WTC11 (cell line): Measurements from ENCODE around the gene COL4A2. TPM values are rescaled to one million over a fixed set of nuclear protein-coding genes. Genes with fewer than 3 reads are reported as not detected.

Source experiments
- ATAC-seq: fragments of 200-7000 bp; cut with Tn5 transposase; 2 replicates; pipeline ENCODE4 v1.10.0; 2021; ENCODE audit warnings: mild to moderate bottlenecking, moderate library complexity
- CTCF ChIA-PET: fragments of 300-600 bp; sonication (Branson Sonifier 250); formaldehyde crosslinking; loops from one replicate; lab custom pipeline; 2021; ENCODE audit warnings: antibody characterized with exemption; lab: Charles Lee
- POLR2A ChIA-PET: fragments of 350-600 bp; sonication (Branson Sonifier 250); formaldehyde crosslinking; loops from one replicate; lab custom pipeline; 2021; ENCODE audit warnings: antibody characterized with exemption; lab: Charles Lee
- DNase-seq: peaks from one replicate; pipeline ENCODE4 v3.0.0; 2021; ENCODE audit warnings: low spot score
- H3K27ac Mint-ChIP-seq: 2 replicates; pipeline ENCODE4 v1.8.0; 2021; ENCODE audit warnings: mixed read lengths
- H3K27me3 Mint-ChIP-seq: 2 replicates; pipeline ENCODE4 v1.8.0; 2021; ENCODE audit warnings: low read depth, mild to moderate bottlenecking, moderate library complexity, mixed read lengths
- H3K36me3 Mint-ChIP-seq: 2 replicates; pipeline ENCODE4 v1.8.0; 2021; ENCODE audit warnings: mixed read lengths
- H3K4me1 Mint-ChIP-seq: 2 replicates; pipeline ENCODE4 v1.8.0; 2022; ENCODE audit warnings: mixed read lengths
- H3K4me3 Mint-ChIP-seq: 2 replicates; pipeline ENCODE4 v1.8.0; 2021; ENCODE audit warnings: mild to moderate bottlenecking, moderate library complexity, mixed read lengths
- H3K9me3 Mint-ChIP-seq: 2 replicates; pipeline ENCODE4 v1.8.0; 2021; ENCODE audit warnings: mixed read lengths
- ATF6 ChIP-seq: sonication (generic); formaldehyde crosslinking; IDR thresholded peaks from 2 replicates; pipeline ENCODE4 v1.8.1; 2023; ENCODE audit warnings: mild to moderate bottlenecking, missing genetic modification reagents
- FOXJ3 ChIP-seq: sonication (generic); formaldehyde crosslinking; IDR thresholded peaks from 2 replicates; pipeline ENCODE4 v1.9.0; 2021; ENCODE audit warnings: missing genetic modification reagents, mild to moderate bottlenecking, borderline replicate concordance
- GABPB1 ChIP-seq: sonication (generic); formaldehyde crosslinking; IDR thresholded peaks from 2 replicates; pipeline ENCODE4 v1.8.1; 2023; ENCODE audit warnings: mild to moderate bottlenecking, missing genetic modification reagents
- GRHL2 ChIP-seq: fragments of 250-450 bp; sonication (Bioruptor Pico); IDR thresholded peaks from 2 replicates; pipeline ENCODE4 v1.8.0; 2022; ENCODE audit warnings: mild to moderate bottlenecking, moderate library complexity; ENCODE audit not compliant: insufficient replicate concordance, severe bottlenecking
- GTF2I ChIP-seq: fragments of 250-450 bp; sonication (Bioruptor Pico); conservative IDR thresholded peaks from 2 replicates; pipeline ENCODE4 v1.4.0; 2021; ENCODE audit warnings: mild to moderate bottlenecking
- JAZF1 ChIP-seq: fragments of 250-450 bp; sonication (Bioruptor Pico); IDR thresholded peaks from 2 replicates; pipeline ENCODE4 v1.9.0; 2021; ENCODE audit warnings: moderate library complexity, mild to moderate bottlenecking, inconsistent platforms
- KAT7 ChIP-seq: sonication (generic); formaldehyde crosslinking; IDR thresholded peaks from 2 replicates; pipeline ENCODE4 v1.8.1; 2023; ENCODE audit warnings: missing genetic modification reagents, mild to moderate bottlenecking, borderline replicate concordance
- NFATC4 ChIP-seq: fragments of 250-450 bp; sonication (Bioruptor Pico); IDR thresholded peaks from 2 replicates; pipeline ENCODE4 v1.9.0; 2021; ENCODE audit warnings: mild to moderate bottlenecking
- NFE2L1 ChIP-seq: sonication (generic); formaldehyde crosslinking; IDR thresholded peaks from 2 replicates; pipeline ENCODE4 v1.8.1; 2023; ENCODE audit warnings: missing genetic modification reagents
- NR2C2 ChIP-seq: sonication (generic); formaldehyde crosslinking; IDR thresholded peaks from 2 replicates; pipeline ENCODE4 v1.8.0; 2022; ENCODE audit warnings: mild to moderate bottlenecking, missing genetic modification reagents
- OVOL2 ChIP-seq: fragments of 250-450 bp; sonication (Bioruptor Pico); IDR thresholded peaks from 2 replicates; pipeline ENCODE4 v1.9.0; 2021; ENCODE audit warnings: mild to moderate bottlenecking, borderline replicate concordance
- RELA ChIP-seq: sonication (generic); formaldehyde crosslinking; IDR thresholded peaks from 2 replicates; pipeline ENCODE4 v1.8.1; 2022; ENCODE audit warnings: missing genetic modification reagents, mild to moderate bottlenecking, borderline replicate concordance
- SMAD3 ChIP-seq: sonication (generic); formaldehyde crosslinking; IDR thresholded peaks from 2 replicates; pipeline ENCODE4 v1.8.0; 2022; ENCODE audit warnings: missing genetic modification reagents, mild to moderate bottlenecking, borderline replicate concordance
- ZNF121 ChIP-seq: sonication (generic); formaldehyde crosslinking; IDR thresholded peaks from 2 replicates; pipeline ENCODE4 v1.8.0; 2023; ENCODE audit warnings: missing genetic modification reagents
- ZNF138 ChIP-seq: sonication (generic); formaldehyde crosslinking; conservative IDR thresholded peaks from 2 replicates; pipeline ENCODE4 v1.8.1; 2022; ENCODE audit warnings: mild to moderate bottlenecking, moderate library complexity, missing genetic modification reagents
- ZNF396 ChIP-seq: fragments of 250-450 bp; sonication (Bioruptor Pico); IDR thresholded peaks from 2 replicates; pipeline ENCODE4 v1.8.0; 2021; ENCODE audit warnings: mild to moderate bottlenecking, moderate library complexity, borderline replicate concordance
- total RNA-seq: library from RNA; stranded (reverse); gene quantifications from 3 replicates; pipeline ENCODE4 v1.2.3, GENCODE V29; 2021
- TF ChIP-seq, protein P1 (sequence below): fragments of 250-450 bp; sonication (Bioruptor Pico); IDR thresholded peaks from 2 replicates; pipeline ENCODE4 v2.1.2; 2022; ENCODE audit warnings: mild to moderate bottlenecking, moderate library complexity
- TF ChIP-seq, protein P2 (sequence below): sonication (generic); formaldehyde crosslinking; IDR thresholded peaks from 2 replicates; pipeline ENCODE4 v1.8.0; 2022; ENCODE audit warnings: mild to moderate bottlenecking, missing genetic modification reagents
- TF ChIP-seq, protein P3 (sequence below): sonication (generic); formaldehyde crosslinking; IDR thresholded peaks from 2 replicates; pipeline ENCODE4 v1.8.1; 2023; ENCODE audit warnings: mild to moderate bottlenecking, missing genetic modification reagents
- TF ChIP-seq, protein P4 (sequence below): sonication (generic); formaldehyde crosslinking; IDR thresholded peaks from 2 replicates; pipeline ENCODE4 v1.8.0; 2022; ENCODE audit warnings: missing genetic modification reagents

Gene COL4A2
- total RNA-seq, 1 experiment from 2014 or later = 109 TPM

- Mint-ChIP-seq H3K36me3 (peaks cover 10% of the 10 kb centered on the region), H3K9me3 (peaks cover 14% of the 10 kb centered on the region), H3K27me3 (no peaks in the 10 kb centered on the region), H3K27ac (no peak overlapping the region), H3K4me3 (no peak overlapping the region), H3K4me1 (peaks cover 42% of the 10 kb centered on the region)
- DNase-seq = no peak
- no peak for TF ChIP-seq GRHL2 (CRISPR knock-in tag)
- TF ChIP-seq JAZF1 (CRISPR knock-in tag) = no peak
- no peak for TF ChIP-seq ZNF121 (CRISPR knock-in tag)
- no peak for TF ChIP-seq ATF6 (CRISPR knock-in tag)
- no peak for TF ChIP-seq NFATC4 (CRISPR knock-in tag)
- TF ChIP-seq OVOL2 (CRISPR knock-in tag) = no peak
- TF ChIP-seq GTF2I (CRISPR knock-in tag) = no peak
- TF ChIP-seq, protein P1, sequence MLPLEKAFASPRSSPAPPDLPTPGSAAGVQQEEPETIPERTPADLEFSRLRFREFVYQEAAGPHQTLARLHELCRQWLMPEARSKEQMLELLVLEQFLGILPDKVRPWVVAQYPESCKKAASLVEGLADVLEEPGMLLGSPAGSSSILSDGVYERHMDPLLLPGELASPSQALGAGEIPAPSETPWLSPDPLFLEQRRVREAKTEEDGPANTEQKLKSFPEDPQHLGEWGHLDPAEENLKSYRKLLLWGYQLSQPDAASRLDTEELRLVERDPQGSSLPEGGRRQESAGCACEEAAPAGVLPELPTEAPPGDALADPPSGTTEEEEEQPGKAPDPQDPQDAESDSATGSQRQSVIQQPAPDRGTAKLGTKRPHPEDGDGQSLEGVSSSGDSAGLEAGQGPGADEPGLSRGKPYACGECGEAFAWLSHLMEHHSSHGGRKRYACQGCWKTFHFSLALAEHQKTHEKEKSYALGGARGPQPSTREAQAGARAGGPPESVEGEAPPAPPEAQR (CRISPR knock-in tag) = no peak
- TF ChIP-seq NR2C2 (CRISPR knock-in tag) = no peak
- TF ChIP-seq RELA = no peak
- no peak for TF ChIP-seq GABPB1 (CRISPR knock-in tag)
- no peak for TF ChIP-seq SMAD3 (CRISPR knock-in tag)
- TF ChIP-seq ZNF396 (CRISPR knock-in tag) = no peak
- ATAC-seq = no peak
- ChIA-PET CTCF (no interaction called here), POLR2A (no interaction called here)
Observed at GRCh38 chr13:110391273-110391672, 84.2 kb downstream of the COL4A2 start.

GRCh38 chr13:110392510-110393240 lies 85.6 kb downstream of the COL4A2 start:
- TF ChIP-seq, protein P2, sequence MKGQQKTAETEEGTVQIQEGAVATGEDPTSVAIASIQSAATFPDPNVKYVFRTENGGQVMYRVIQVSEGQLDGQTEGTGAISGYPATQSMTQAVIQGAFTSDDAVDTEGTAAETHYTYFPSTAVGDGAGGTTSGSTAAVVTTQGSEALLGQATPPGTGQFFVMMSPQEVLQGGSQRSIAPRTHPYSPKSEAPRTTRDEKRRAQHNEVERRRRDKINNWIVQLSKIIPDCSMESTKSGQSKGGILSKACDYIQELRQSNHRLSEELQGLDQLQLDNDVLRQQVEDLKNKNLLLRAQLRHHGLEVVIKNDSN = no peak
- TF ChIP-seq NFE2L1 (CRISPR knock-in tag) = 0 out of 2 replicates have a peak, but pooled peaks have one; percentile 35
- TF ChIP-seq, all 79 proteins: peak for 1
- ATAC-seq (no peak), DNase-seq (no peak)
- ChIA-PET POLR2A (no interaction called here), CTCF (interaction anchor here (1.0 kb wide), 1 partner anchor 171 kb away, joined by 3 read pairs; no protein-coding TSS in a partner anchor)
- H3K27ac Mint-ChIP-seq = peak overlapping the region; percentile 88
- no peak overlapping the region for H3K4me3 Mint-ChIP-seq
- peaks cover 41% of the 10 kb centered on the region for H3K4me1 Mint-ChIP-seq
- H3K36me3 Mint-ChIP-seq = peaks cover 10% of the 10 kb centered on the region
- peaks cover 14% of the 10 kb centered on the region for H3K9me3 Mint-ChIP-seq
- H3K27me3 Mint-ChIP-seq = no peaks in the 10 kb centered on the region

DNA sequence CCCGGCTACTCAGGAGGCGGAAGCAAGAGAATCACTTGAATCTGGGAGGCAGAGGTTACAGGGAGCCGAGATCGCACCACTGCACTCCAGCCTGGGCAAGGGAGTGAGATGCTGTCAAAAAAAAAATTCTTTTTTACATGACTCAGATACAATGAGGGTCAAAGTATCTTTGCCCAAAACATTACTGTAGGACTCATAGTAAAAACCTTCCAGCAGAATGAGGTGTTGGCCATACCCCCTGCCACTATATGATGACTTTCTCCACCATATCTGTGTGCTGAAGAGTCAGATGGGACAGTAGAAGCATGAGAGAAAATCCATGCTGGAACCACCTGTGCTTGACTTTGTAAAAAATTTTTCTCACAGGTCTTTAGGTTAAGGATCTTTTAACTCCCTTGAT lies 86.7 kb downstream of the COL4A2 start:
- peaks cover 14% of the 10 kb centered on the region for H3K9me3 Mint-ChIP-seq

More for the DNA sequence above, 86.7 kb downstream of the COL4A2 start:
- H3K27ac Mint-ChIP-seq = no peak overlapping the region
- H3K4me1 Mint-ChIP-seq = peaks cover 30% of the 10 kb centered on the region
- no peak overlapping the region for H3K4me3 Mint-ChIP-seq
- no peaks in the 10 kb centered on the region for H3K27me3 Mint-ChIP-seq
- DNase-seq = no peak
- peaks cover 10% of the 10 kb centered on the region for H3K36me3 Mint-ChIP-seq
- no peak for ATAC-seq
- ChIA-PET CTCF (no interaction called here), POLR2A (no interaction called here)
- no peak for TF ChIP-seq FOXJ3
- no peak for TF ChIP-seq KAT7
- TF ChIP-seq, protein P2 = no peak
- TF ChIP-seq, protein P3, sequence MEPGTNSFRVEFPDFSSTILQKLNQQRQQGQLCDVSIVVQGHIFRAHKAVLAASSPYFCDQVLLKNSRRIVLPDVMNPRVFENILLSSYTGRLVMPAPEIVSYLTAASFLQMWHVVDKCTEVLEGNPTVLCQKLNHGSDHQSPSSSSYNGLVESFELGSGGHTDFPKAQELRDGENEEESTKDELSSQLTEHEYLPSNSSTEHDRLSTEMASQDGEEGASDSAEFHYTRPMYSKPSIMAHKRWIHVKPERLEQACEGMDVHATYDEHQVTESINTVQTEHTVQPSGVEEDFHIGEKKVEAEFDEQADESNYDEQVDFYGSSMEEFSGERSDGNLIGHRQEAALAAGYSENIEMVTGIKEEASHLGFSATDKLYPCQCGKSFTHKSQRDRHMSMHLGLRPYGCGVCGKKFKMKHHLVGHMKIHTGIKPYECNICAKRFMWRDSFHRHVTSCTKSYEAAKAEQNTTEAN = no peak
- no peak for TF ChIP-seq ZNF138 (CRISPR knock-in tag)
- TF ChIP-seq, protein P4, sequence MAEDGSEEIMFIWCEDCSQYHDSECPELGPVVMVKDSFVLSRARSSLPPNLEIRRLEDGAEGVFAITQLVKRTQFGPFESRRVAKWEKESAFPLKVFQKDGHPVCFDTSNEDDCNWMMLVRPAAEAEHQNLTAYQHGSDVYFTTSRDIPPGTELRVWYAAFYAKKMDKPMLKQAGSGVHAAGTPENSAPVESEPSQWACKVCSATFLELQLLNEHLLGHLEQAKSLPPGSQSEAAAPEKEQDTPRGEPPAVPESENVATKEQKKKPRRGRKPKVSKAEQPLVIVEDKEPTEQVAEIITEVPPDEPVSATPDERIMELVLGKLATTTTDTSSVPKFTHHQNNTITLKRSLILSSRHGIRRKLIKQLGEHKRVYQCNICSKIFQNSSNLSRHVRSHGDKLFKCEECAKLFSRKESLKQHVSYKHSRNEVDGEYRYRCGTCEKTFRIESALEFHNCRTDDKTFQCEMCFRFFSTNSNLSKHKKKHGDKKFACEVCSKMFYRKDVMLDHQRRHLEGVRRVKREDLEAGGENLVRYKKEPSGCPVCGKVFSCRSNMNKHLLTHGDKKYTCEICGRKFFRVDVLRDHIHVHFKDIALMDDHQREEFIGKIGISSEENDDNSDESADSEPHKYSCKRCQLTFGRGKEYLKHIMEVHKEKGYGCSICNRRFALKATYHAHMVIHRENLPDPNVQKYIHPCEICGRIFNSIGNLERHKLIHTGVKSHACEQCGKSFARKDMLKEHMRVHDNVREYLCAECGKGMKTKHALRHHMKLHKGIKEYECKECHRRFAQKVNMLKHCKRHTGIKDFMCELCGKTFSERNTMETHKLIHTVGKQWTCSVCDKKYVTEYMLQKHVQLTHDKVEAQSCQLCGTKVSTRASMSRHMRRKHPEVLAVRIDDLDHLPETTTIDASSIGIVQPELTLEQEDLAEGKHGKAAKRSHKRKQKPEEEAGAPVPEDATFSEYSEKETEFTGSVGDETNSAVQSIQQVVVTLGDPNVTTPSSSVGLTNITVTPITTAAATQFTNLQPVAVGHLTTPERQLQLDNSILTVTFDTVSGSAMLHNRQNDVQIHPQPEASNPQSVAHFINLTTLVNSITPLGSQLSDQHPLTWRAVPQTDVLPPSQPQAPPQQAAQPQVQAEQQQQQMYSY (CRISPR knock-in tag) = no peak
